ENCODE measurements around the gene SGO1.
A peak's percentile ranks its signal among the peaks of the same experiment; 100 is the strongest.
"Not testable (repeated sequence)": the region's sequence is repeated elsewhere in the genome, so short reads cannot be mapped to it uniquely, and the experiment has no call there.

The SGO1 gene

DNA sequence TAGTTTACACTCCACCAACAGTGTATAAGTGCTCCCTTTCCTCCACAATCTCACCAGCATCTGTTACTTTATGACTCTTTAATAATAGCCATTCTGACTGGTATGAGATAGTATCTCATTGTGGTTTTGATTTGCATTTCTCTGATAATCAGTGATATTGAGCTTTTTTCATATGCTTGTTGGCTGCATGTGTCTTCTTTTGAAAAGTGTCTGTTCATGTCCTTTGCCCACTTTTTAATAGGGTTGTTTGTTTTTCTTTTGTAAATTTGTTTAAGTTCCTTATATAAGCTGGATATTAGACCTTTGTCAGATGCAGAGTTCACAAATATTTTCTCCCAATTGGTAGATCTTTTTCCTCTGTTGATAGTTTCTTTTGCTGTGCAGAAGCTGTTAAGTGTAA, 19.9 kb upstream of the SGO1 start:
- H3K9me3 ChIP-seq (ENCODE audit: control insufficient read depth, low read length); H3K36me3 ChIP-seq (ENCODE audit: control insufficient read depth, insufficient read depth, low read length); H3K4me1 ChIP-seq (ENCODE audit: control insufficient read depth, insufficient read depth, low read length); H3K27ac ChIP-seq (ENCODE audit: insufficient read depth, low read depth, low read length, poor library complexity, severe bottlenecking); H3K4me3 ChIP-seq (ENCODE audit: insufficient read depth, low read depth, low read length); H3K27me3 ChIP-seq (ENCODE audit: control insufficient read depth, insufficient read depth, low read length, poor library complexity, severe bottlenecking): not testable (repeated sequence)

DNA sequence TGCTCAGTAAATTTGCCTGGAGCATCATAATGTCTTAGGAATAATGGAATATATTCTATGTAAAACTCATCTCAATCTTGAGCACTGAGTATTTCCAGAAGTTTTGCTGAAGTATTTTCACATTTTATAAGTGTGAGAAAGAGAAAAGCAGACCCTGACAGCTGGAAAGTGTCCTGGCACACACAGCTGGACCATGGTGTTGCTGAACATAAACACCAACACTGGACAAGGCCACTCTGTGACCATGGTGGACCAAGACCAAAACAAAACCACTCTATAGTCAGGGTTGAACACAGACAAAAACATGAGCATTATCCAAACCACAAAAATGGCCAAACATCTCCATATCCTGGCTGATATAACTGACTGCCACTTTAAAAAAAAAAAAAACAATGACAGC, 15.1 kb upstream of the SGO1 start:
- Histone ChIP-seq H3K4me3 (ENCODE audit: insufficient read depth, low read depth, low read length) (no peak overlapping the region), H3K4me1 (ENCODE audit: control insufficient read depth, insufficient read depth, low read length) (no peaks in the 10 kb centered on the region), H3K9me3 (ENCODE audit: control insufficient read depth, low read length) (no peaks in the 10 kb centered on the region), H3K27ac (ENCODE audit: insufficient read depth, low read depth, low read length, poor library complexity, severe bottlenecking) (no peak overlapping the region), H3K36me3 (ENCODE audit: control insufficient read depth, insufficient read depth, low read length) (no peaks in the 10 kb centered on the region), H3K27me3 (ENCODE audit: control insufficient read depth, insufficient read depth, low read length, poor library complexity, severe bottlenecking) (no peaks in the 10 kb centered on the region)

DNA sequence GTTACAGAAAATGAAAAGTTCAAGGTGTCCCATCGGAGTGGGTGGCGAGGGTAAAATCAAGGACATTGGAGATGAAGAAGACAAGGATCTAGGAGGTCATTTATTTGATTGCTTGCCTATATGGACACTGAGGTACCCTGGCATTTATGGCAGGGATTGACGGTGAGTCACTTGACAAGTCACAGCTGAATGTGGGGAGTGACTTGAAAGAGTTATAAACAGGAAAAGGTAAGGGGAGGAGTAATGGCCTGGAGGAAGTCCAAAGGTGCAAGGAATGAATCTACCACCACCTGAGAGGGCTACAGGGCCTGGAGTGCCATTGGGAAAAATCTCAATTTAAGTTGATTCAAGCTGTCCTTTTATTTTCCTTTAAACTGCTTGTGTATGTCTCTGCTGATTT, 11.8 kb upstream of the SGO1 start:
- Histone ChIP-seq H3K36me3 (ENCODE audit: control insufficient read depth, insufficient read depth, low read length) (no peaks in the 10 kb centered on the region), H3K27me3 (ENCODE audit: control insufficient read depth, insufficient read depth, low read length, poor library complexity, severe bottlenecking) (no peaks in the 10 kb centered on the region), H3K9me3 (ENCODE audit: control insufficient read depth, low read length) (no peaks in the 10 kb centered on the region), H3K4me1 (ENCODE audit: control insufficient read depth, insufficient read depth, low read length) (no peaks in the 10 kb centered on the region), H3K27ac (ENCODE audit: insufficient read depth, low read depth, low read length, poor library complexity, severe bottlenecking) (no peak overlapping the region), H3K4me3 (ENCODE audit: insufficient read depth, low read depth, low read length) (no peak overlapping the region)
- WGBS, 2 experiments = 93 to 94% methylated on average over 3 of the region's 3 CpGs

DNA sequence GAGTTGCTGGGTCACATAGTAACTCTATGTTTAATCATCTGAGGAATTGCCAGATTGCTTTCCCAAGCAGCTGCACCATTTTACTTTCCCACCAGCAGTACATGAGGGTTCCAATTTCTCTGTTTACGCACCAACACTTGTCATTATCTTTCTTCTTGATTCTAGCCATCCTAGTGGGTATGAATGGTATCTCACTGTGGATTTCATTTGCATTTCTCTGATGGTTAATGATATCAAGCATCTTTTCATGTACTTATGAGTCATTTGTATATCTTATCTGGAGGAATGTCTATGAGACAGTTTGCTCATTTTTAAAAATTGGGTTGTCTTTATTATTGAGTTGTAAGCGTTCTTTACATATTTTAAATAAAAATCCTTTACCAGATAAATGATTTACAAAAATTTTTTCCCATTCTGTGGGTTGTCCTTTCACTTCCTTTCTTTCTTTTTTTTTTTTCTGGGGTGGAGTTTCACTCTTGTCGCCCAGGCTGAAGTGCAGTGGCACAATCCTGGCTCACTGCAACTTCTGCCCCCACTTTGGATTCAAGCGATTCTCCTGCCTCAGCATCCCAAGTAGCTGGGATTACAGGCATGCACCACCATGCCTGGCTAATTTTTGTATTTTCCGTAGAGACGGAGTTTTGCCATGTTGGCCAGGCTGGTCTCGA, 8.9 kb upstream of the SGO1 start:
- no peaks in the 10 kb centered on the region for H3K36me3 ChIP-seq (ENCODE audit: control insufficient read depth, insufficient read depth, low read length)
- no peaks in the 10 kb centered on the region for H3K9me3 ChIP-seq (ENCODE audit: control insufficient read depth, low read length)
- no peak overlapping the region for H3K27ac ChIP-seq (ENCODE audit: insufficient read depth, low read depth, low read length, poor library complexity, severe bottlenecking)
- H3K27me3 ChIP-seq (ENCODE audit: control insufficient read depth, insufficient read depth, low read length, poor library complexity, severe bottlenecking) = no peaks in the 10 kb centered on the region
- no peak overlapping the region for H3K4me3 ChIP-seq (ENCODE audit: insufficient read depth, low read depth, low read length)
- H3K4me1 ChIP-seq (ENCODE audit: control insufficient read depth, insufficient read depth, low read length) = no peaks in the 10 kb centered on the region
- 89 to 92% methylated on average over 6 of the region's 7 CpGs for WGBS, 2 experiments

DNA sequence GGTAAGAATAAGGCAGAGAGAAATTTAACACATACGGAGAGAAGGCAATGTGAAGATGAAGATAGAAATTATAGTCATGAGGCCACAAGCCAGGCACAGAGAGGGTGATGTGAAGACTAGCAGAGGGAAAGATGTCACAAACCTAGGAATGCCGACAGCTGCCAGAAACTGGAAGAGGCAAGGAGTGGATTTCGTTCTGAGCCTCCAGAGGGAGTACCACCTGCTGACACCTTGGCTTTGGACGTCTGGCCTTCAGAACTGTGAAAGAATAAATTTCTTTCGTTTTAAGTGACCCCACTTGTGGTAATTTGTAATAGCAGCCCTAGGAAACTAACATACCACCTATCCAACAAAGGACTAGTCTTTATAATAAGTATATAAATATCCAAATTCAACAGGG, 5.0 kb upstream of the SGO1 start:
- no peaks in the 10 kb centered on the region for H3K27me3 ChIP-seq (ENCODE audit: control insufficient read depth, insufficient read depth, low read length, poor library complexity, severe bottlenecking)
- 49 to 53% methylated on average over 5 of the region's 5 CpGs for WGBS, 2 experiments
- H3K36me3 ChIP-seq (ENCODE audit: control insufficient read depth, insufficient read depth, low read length) = no peaks in the 10 kb centered on the region
- no peak overlapping the region for H3K27ac ChIP-seq (ENCODE audit: insufficient read depth, low read depth, low read length, poor library complexity, severe bottlenecking)
- H3K4me1 ChIP-seq (ENCODE audit: control insufficient read depth, insufficient read depth, low read length) = no peaks in the 10 kb centered on the region
- H3K9me3 ChIP-seq (ENCODE audit: control insufficient read depth, low read length) = no peaks in the 10 kb centered on the region
- H3K4me3 ChIP-seq (ENCODE audit: insufficient read depth, low read depth, low read length) = no peak overlapping the region

DNA sequence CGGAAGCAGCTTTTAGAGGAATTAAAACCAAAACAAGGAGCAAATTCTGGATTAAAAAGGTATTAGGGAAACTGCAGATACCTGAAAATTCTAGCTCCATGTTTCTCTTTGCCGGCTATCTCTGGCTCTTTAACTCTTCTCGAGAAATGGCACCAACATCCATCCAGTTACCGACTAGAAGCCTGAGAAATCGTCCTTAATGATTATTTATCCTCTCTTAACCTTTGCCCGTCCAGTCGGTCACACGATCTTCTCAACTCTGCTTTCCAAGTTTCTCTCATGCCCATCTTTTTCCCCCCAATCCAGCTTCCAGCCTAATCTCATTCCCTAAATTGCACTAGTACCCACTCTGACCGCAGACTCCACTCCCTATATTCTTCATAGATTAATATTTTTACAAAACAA, 596 bp upstream of the SGO1 start:
- Histone ChIP-seq H3K27ac (ENCODE audit: insufficient read depth, low read depth, low read length, poor library complexity, severe bottlenecking) (peak overlapping the region; percentile 85), H3K36me3 (ENCODE audit: control insufficient read depth, insufficient read depth, low read length) (peaks cover 10% of the 10 kb centered on the region), H3K4me1 (ENCODE audit: control insufficient read depth, insufficient read depth, low read length) (peaks cover 13% of the 10 kb centered on the region), H3K4me3 (ENCODE audit: insufficient read depth, low read depth, low read length) (peak overlapping the region; percentile 90), H3K9me3 (ENCODE audit: control insufficient read depth, low read length) (no peaks in the 10 kb centered on the region), H3K27me3 (ENCODE audit: control insufficient read depth, insufficient read depth, low read length, poor library complexity, severe bottlenecking) (no peaks in the 10 kb centered on the region)
- 5% methylated on average over 9 of the region's 9 CpGs for WGBS, 2 experiments

DNA sequence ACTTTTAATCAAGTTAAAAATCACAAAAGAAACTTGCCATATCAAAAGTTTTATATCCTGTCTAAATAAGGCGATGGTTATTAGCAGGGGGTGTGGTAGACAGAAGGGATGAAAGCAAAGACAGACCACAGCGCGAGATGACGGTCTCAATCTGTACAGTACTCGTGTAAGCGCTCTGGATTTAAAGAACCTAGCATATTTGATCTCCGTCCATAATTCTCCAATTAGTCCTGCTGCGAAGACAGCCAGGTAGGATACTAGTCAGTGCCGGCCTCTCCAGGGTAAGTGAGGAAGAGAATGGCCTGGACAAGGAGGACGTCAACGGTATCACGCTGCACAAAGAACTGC, 701 bp downstream of the SGO1 start:
- Histone ChIP-seq H3K36me3 (ENCODE audit: control insufficient read depth, insufficient read depth, low read length) (peaks cover 10% of the 10 kb centered on the region), H3K27ac (ENCODE audit: insufficient read depth, low read depth, low read length, poor library complexity, severe bottlenecking) (peak overlapping the region; percentile 80)
- 1% methylated on average over 12 of the region's 12 CpGs for WGBS, 2 experiments

DNA sequence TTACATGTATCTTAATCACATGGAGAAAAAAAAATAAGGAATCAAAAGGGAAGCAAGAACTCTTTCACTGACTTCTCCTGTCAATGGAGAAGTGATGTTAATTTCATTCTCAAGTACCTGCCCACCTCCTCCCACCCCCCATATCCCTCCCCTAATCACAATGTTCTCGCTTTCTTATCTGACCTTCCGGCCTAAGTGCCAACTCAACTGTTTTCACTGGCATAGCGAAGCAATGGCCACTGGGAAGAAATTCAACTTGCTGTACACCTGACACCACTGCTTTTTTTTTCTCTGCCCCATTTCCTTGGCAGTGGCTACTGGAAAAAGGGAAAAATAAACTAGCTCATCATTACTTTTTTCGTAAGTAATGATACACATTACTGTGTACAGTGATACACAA, 3.8 kb downstream of the SGO1 start:
- H3K9me3 ChIP-seq (ENCODE audit: control insufficient read depth, low read length) = no peaks in the 10 kb centered on the region
- peaks cover 13% of the 10 kb centered on the region for H3K4me1 ChIP-seq (ENCODE audit: control insufficient read depth, insufficient read depth, low read length)
- 96 to 98% methylated on average over 4 of the region's 4 CpGs for WGBS, 2 experiments
- H3K4me3 ChIP-seq (ENCODE audit: insufficient read depth, low read depth, low read length) = no peak overlapping the region
- peaks cover 24% of the 10 kb centered on the region for H3K36me3 ChIP-seq (ENCODE audit: control insufficient read depth, insufficient read depth, low read length)
- no peaks in the 10 kb centered on the region for H3K27me3 ChIP-seq (ENCODE audit: control insufficient read depth, insufficient read depth, low read length, poor library complexity, severe bottlenecking)
- no peak overlapping the region for H3K27ac ChIP-seq (ENCODE audit: insufficient read depth, low read depth, low read length, poor library complexity, severe bottlenecking)

More for the DNA sequence above, 701 bp downstream of the SGO1 start:
- Histone ChIP-seq H3K27me3 (ENCODE audit: control insufficient read depth, insufficient read depth, low read length, poor library complexity, severe bottlenecking) (no peaks in the 10 kb centered on the region), H3K9me3 (ENCODE audit: control insufficient read depth, low read length) (no peaks in the 10 kb centered on the region), H3K4me3 (ENCODE audit: insufficient read depth, low read depth, low read length) (peak overlapping the region; percentile 90), H3K4me1 (ENCODE audit: control insufficient read depth, insufficient read depth, low read length) (peaks cover 13% of the 10 kb centered on the region)

DNA sequence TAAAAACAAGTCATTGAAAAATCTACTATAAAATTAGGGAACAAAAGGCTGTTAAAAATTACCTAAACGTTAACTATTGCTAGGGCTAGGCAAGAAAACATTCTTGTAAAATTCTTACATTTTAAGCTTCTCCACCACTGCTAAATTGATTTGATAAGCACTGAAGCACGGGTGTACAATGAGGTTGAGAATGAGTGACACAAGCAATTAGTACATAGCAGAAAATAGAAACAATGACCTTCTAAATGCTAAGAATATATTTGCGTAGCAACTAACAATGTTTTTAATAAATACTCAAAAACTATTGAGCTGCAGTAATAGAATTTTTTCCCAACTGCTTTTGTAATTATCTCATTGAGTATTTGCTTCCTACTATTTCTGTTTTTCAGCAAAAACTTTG, 4.7 kb downstream of the SGO1 start:
- H3K27ac ChIP-seq (ENCODE audit: insufficient read depth, low read depth, low read length, poor library complexity, severe bottlenecking) = no peak overlapping the region
- no peak overlapping the region for H3K4me3 ChIP-seq (ENCODE audit: insufficient read depth, low read depth, low read length)
- peaks cover 13% of the 10 kb centered on the region for H3K4me1 ChIP-seq (ENCODE audit: control insufficient read depth, insufficient read depth, low read length)
- H3K36me3 ChIP-seq (ENCODE audit: control insufficient read depth, insufficient read depth, low read length) = peaks cover 24% of the 10 kb centered on the region
- WGBS, 2 experiments = 80 to 100% methylated on average over 3 of the region's 3 CpGs
- no peaks in the 10 kb centered on the region for H3K9me3 ChIP-seq (ENCODE audit: control insufficient read depth, low read length)
- H3K27me3 ChIP-seq (ENCODE audit: control insufficient read depth, insufficient read depth, low read length, poor library complexity, severe bottlenecking) = no peaks in the 10 kb centered on the region

DNA sequence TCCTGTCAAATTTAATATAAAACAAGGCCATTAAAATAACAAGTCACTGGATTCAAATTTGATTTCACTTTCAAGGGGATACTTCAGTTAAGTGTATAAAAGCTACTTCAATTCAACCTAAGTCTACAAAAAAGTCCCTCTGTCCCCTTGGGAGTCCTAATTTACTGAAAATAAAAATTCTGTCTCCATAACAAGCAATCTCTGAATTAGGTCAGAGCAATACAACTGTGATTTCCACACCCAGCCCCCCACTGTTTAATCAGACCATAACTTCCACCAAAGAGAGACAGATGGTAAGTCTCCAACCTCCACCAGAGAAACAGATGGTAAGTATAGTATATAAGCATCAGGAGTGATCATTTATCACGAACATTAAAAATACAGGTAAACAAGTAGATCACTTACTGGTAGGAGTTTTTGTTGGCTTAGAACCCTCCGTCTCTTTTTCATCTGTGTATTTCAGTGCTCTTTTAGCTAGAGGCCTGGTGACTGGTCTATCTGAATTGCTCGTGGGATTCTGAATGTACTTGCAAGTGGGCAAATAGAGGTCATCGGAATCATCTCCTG, 12.1 kb downstream of the SGO1 start:
- Histone ChIP-seq H3K36me3 (ENCODE audit: control insufficient read depth, insufficient read depth, low read length) (peaks cover 13% of the 10 kb centered on the region), H3K4me3 (ENCODE audit: insufficient read depth, low read depth, low read length) (no peak overlapping the region), H3K27me3 (ENCODE audit: control insufficient read depth, insufficient read depth, low read length, poor library complexity, severe bottlenecking) (no peaks in the 10 kb centered on the region), H3K9me3 (ENCODE audit: control insufficient read depth, low read length) (no peaks in the 10 kb centered on the region), H3K4me1 (ENCODE audit: control insufficient read depth, insufficient read depth, low read length) (no peaks in the 10 kb centered on the region), H3K27ac (ENCODE audit: insufficient read depth, low read depth, low read length, poor library complexity, severe bottlenecking) (no peak overlapping the region)
- 98% methylated on average over 4 of the region's 4 CpGs for WGBS, 2 experiments

DNA sequence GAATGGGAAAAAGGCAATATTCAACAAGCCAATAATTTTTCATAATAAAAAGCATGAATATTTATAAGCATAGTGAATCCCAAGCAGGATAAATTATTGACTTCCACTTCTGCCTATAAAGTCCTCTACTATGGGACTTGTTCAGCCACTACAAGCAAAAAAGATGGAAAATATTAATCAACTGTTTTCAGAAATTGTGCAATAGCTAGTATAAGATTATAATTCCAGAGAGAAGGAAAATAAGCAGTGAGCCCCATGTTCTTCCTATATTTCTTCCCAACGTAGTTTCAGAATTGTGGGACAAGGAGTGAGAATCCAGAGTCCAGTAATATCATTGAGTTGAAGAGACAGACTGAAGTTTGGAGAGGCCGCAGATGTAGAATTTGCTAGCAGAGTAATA, 24.3 kb downstream of the SGO1 start:
- Histone ChIP-seq H3K27me3 (ENCODE audit: control insufficient read depth, insufficient read depth, low read length, poor library complexity, severe bottlenecking) (no peaks in the 10 kb centered on the region), H3K9me3 (ENCODE audit: control insufficient read depth, low read length) (no peaks in the 10 kb centered on the region), H3K4me1 (ENCODE audit: control insufficient read depth, insufficient read depth, low read length) (no peaks in the 10 kb centered on the region), H3K27ac (ENCODE audit: insufficient read depth, low read depth, low read length, poor library complexity, severe bottlenecking) (no peak overlapping the region), H3K36me3 (ENCODE audit: control insufficient read depth, insufficient read depth, low read length) (peaks cover 27% of the 10 kb centered on the region), H3K4me3 (ENCODE audit: insufficient read depth, low read depth, low read length) (no peak overlapping the region)
- WGBS, 2 experiments = 94 to 96% methylated on average over 2 of the region's 2 CpGs
